HUES64 (cell line): ENCODE data around the gene RPS6KA6. TPM values are rescaled to one million over a fixed set of nuclear protein-coding genes. Genes with fewer than 3 reads are reported as not detected.

Source experiments
- H3K27ac ChIP-seq: 2 replicates; pipeline ENCODE4 v1.7.0; 2013; ENCODE audit warnings: low read depth, low read length, inconsistent platforms
- H3K27me3 ChIP-seq: 2 replicates; pipeline ENCODE4 v1.6.1; 2013; ENCODE audit warnings: mild to moderate bottlenecking, low read length; ENCODE audit not compliant: insufficient read depth
- H3K36me3 ChIP-seq: 2 replicates; pipeline ENCODE4 v1.6.1; 2013; ENCODE audit warnings: mild to moderate bottlenecking, low read length; ENCODE audit not compliant: insufficient read depth
- H3K4me1 ChIP-seq: 2 replicates; pipeline ENCODE4 v1.6.1; 2013; ENCODE audit warnings: mild to moderate bottlenecking, low read length, moderate library complexity; ENCODE audit not compliant: insufficient read depth
- H3K4me3 ChIP-seq: 2 replicates; pipeline ENCODE4 v1.5.1; 2013; ENCODE audit warnings: mild to moderate bottlenecking, low read length, moderate library complexity
- H3K9ac ChIP-seq: 2 replicates; pipeline ENCODE4 v1.6.1; 2013; ENCODE audit warnings: mild to moderate bottlenecking, low read depth, low read length
- H3K9me3 ChIP-seq: 2 replicates; pipeline ENCODE4 v1.6.1; 2013; ENCODE audit warnings: low read depth, low read length; ENCODE audit not compliant: insufficient read depth
- WGBS: fragments of 150-250, 120-280 bp; methylation state at CpG from one replicate; pipeline ENCODE4 v1.1.7; 2013; ENCODE audit warnings: missing lambda C conversion rate; 5-methylcytosine and 5-hydroxymethylcytosine counted together
- polyA plus RNA-seq, 2 experiments: library from polyadenylated mRNA; stranded (reverse); fragments of 50-300 nt; gene quantifications; one replicate each; pipeline ENCODE4 v1.2.3, GENCODE V29; 2013

Gene RPS6KA6
- 5.2 TPM for polyA plus RNA-seq (2013, experiment 1 of 2)
- 5.8 TPM for polyA plus RNA-seq (2013, experiment 2 of 2)

DNA sequence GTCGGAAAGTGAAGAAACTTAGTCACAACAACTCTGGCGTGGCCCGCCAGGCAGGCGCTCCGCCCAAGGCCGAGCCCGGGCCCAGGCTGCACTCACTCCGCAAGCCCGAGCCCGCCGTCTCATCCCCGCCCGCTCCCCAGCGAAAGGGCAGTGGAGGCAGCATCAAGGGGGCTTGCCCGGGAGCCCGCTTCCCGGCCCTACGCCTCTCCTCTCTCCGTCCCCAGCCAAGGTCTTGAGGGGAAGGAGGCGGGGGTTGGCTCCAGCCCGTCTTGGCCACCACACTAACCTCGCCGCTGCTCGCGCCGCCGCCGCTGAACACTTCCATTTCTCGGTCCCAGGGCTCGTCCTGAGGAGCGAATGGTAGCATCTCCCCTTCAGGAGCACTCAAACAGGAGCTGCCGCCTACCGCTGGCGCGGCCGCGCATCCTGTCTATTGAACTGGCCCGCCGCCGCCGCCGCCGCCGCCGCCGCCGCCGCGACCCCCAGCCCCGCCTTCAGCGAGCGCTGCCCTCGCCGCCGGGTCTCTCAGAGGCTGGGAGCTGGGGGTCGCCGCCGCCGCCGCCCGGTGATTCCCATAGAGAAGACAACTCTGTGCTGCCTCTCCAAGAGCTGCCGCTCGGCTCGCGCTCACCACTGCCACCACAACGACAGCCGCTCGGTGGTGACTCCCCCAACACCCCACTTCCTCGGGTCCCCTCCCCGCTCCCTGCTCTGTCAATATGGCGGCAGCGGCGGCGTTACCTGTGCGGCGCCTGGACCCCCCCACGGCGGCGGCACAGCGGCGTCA lies at the start of gene RPS6KA6:
TSS of gene RPS6KA6 (minus strand) at position 667 of the 787 bp plus-strand sequence. CDS start at position 367, 300 bp downstream.
- Histone ChIP-seq H3K27me3 (no peaks in the 10 kb centered on the region), H3K9me3 (no peaks in the 10 kb centered on the region), H3K27ac (no peak within 1 kb of the TSS), H3K4me3 (peak within 1 kb of the TSS; percentile 89), H3K4me1 (no peaks in the 10 kb centered on the region), H3K9ac (peak within 1 kb of the TSS; percentile 52), H3K36me3 (no peaks in the 10 kb centered on the region)
- WGBS = under 1% methylated on average over 77 of the region's 81 CpGs

GRCh38 chrX:84224741-84225140 lies 36.7 kb upstream of the RPS6KA6 start:
- no peak overlapping the region for H3K27ac ChIP-seq
- H3K4me1 ChIP-seq = no peaks in the 10 kb centered on the region; the same call in 1 of the 2 replicates
- no peaks in the 10 kb centered on the region for H3K36me3 ChIP-seq
- H3K4me3 ChIP-seq = no peak overlapping the region
- no peaks in the 10 kb centered on the region for H3K27me3 ChIP-seq
- 100% methylated on average over 1 of the region's 3 CpGs for WGBS
- no peak overlapping the region for H3K9ac ChIP-seq
- no peaks in the 10 kb centered on the region for H3K9me3 ChIP-seq

DNA sequence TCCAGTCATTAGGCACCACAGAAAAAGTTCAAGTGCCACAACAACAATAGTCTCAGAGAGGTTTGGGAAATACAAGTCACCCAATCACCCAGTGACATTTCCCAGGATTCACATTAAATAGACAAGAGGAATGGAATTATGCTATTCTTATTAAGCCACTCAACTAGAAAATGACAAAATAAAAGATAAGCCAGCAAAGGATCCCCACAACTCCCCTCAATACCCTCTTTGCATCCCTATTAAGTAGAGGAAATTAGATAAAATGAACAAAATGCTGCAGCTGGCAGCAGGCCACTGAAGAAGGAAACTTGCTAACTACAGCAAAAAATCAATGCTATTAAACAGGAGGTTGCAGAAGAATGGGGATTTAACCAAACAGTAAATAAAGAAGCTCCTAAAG lies 35.3 kb upstream of the RPS6KA6 start:
- no peaks in the 10 kb centered on the region for H3K36me3 ChIP-seq
- no peak overlapping the region for H3K4me3 ChIP-seq
- no peak overlapping the region for H3K27ac ChIP-seq
- H3K9ac ChIP-seq = no peak overlapping the region
- no peaks in the 10 kb centered on the region for H3K9me3 ChIP-seq
- no peaks in the 10 kb centered on the region; the same call in 1 of the 2 replicates for H3K4me1 ChIP-seq
- H3K27me3 ChIP-seq = no peaks in the 10 kb centered on the region

DNA sequence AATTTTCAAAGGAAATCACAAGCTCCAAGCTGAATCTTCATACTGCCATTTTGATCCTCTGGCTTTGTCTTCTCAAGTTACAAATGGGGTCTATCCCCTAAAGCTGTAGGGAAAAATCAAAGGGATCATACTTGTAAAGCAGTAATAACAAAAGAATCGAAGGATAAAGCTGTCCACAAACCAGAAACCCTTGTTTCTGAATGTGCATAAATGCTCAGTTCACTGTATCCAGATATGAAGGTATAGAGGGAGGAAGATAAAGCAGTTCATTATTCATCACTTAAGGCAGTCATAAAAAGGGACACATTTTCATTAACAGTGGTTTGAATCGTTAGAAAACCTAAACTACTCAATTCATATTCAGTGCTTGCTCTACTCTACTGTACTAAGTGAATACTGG lies 33.2 kb upstream of the RPS6KA6 start:
- Histone ChIP-seq H3K27ac (no peak overlapping the region), H3K9ac (no peak overlapping the region), H3K4me3 (no peak overlapping the region), H3K27me3 (no peaks in the 10 kb centered on the region), H3K36me3 (no peaks in the 10 kb centered on the region), H3K4me1 (peaks cover 5% of the 10 kb centered on the region; the same call in 1 of the 2 replicates), H3K9me3 (no peaks in the 10 kb centered on the region)
- no CpG with 5 or more reads among the region's 2 CpGs for WGBS

GRCh38 chrX:84219551-84219950 lies 31.6 kb upstream of the RPS6KA6 start:
- 94% methylated on average over 1 of the region's 1 CpG for WGBS
- no peaks in the 10 kb centered on the region for H3K9me3 ChIP-seq
- no peak overlapping the region for H3K4me3 ChIP-seq
- no peaks in the 10 kb centered on the region for H3K27me3 ChIP-seq
- H3K9ac ChIP-seq = no peak overlapping the region
- H3K4me1 ChIP-seq = peaks cover 5% of the 10 kb centered on the region; the same call in 1 of the 2 replicates
- H3K27ac ChIP-seq = no peak overlapping the region
- H3K36me3 ChIP-seq = no peaks in the 10 kb centered on the region

GRCh38 chrX:84218726-84219125 lies 30.7 kb upstream of the RPS6KA6 start:
- Histone ChIP-seq H3K4me3 (no peak overlapping the region), H3K9me3 (no peaks in the 10 kb centered on the region), H3K27me3 (no peaks in the 10 kb centered on the region), H3K36me3 (no peaks in the 10 kb centered on the region), H3K4me1 (peaks cover 5% of the 10 kb centered on the region; the same call in 1 of the 2 replicates), H3K9ac (no peak overlapping the region), H3K27ac (no peak overlapping the region)
- WGBS = no CpG with 5 or more reads among the region's 1 CpG

DNA sequence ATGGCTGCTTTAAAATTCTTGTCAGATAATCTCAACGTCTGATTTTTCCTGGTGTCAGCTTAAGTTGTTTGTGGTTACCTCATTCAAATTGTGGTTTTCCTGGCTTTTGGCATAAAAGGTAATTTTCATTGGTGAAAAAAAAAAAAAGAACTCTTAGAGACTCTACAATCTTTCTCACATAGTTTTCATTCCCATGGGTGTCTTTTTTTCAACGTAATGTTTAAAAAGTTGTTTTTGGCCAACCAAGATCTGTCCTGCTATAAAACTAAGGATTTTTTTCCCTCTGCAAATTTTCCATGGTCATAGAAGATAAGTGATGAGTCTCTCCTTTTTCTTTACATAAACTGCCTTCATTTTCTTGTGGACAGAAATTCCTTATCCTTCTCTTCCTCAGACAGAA lies 28.9 kb upstream of the RPS6KA6 start:
- Histone ChIP-seq H3K9me3 (no peaks in the 10 kb centered on the region), H3K27ac (no peak overlapping the region; the same call in 1 of the 2 replicates), H3K4me3 (no peak overlapping the region), H3K4me1 (peaks cover 5% of the 10 kb centered on the region; the same call in 1 of the 2 replicates), H3K36me3 (no peaks in the 10 kb centered on the region), H3K9ac (no peak overlapping the region), H3K27me3 (no peaks in the 10 kb centered on the region)
- WGBS = 81% methylated on average over 1 of the region's 2 CpGs

- no peak overlapping the region for H3K27ac ChIP-seq
- H3K27me3 ChIP-seq = no peaks in the 10 kb centered on the region
- H3K4me3 ChIP-seq = no peak overlapping the region
- H3K9me3 ChIP-seq = no peaks in the 10 kb centered on the region
- H3K9ac ChIP-seq = no peak overlapping the region
- peaks cover 5% of the 10 kb centered on the region; the same call in 1 of the 2 replicates for H3K4me1 ChIP-seq
- WGBS = 92% methylated on average over 4 of the region's 5 CpGs
- no peaks in the 10 kb centered on the region for H3K36me3 ChIP-seq
These were observed 28.4 kb upstream of the RPS6KA6 start for GRCh38 chrX:84216406-84216805.

DNA sequence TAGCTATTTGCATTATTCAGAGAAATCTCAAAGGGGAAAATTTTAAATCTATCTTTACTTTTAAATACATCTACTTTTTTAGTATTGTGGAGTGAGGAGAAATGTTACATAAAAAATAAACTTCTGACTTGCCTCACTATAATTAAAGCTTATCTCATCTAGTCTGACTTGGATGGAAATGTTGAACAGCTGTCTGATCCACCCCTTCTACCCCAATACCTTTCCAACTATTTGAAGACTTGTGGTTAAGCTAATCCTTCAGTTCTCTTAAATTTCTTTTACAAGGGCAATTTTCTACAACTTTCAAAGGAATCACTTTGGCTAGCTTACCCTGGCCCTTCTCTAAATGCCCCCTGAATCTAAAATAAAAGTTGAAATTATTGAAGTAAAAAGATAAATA lies 17.3 kb upstream of the RPS6KA6 start:
- Histone ChIP-seq H3K27me3 (no peaks in the 10 kb centered on the region), H3K9me3 (no peaks in the 10 kb centered on the region), H3K4me3 (no peak overlapping the region), H3K4me1 (no peaks in the 10 kb centered on the region), H3K9ac (no peak overlapping the region), H3K36me3 (no peaks in the 10 kb centered on the region), H3K27ac (no peak overlapping the region)

DNA sequence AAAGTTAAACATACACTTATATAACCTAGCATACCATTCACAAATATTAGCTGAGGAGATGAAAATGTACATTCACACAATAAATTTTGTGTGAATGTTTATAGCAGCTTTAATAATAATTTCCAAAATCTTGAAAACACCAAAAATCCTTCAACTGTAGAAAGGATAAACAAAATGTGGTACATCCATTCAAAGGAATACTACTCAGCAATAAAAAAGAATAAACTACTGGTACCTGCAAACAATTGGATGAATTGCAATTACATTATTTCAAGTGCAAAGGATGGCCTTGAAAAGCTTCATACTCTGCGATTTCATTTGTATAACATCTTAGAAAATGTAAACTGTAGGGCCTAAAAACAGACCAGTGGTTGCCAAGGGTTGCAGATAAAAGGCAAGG lies 11.7 kb upstream of the RPS6KA6 start:
- Histone ChIP-seq H3K27ac (no peak overlapping the region), H3K9me3 (0 out of 2 replicates have a peak, but pooled peaks cover 2% of the 10 kb centered on the region), H3K4me1 (no peaks in the 10 kb centered on the region), H3K4me3 (no peak overlapping the region), H3K9ac (no peak overlapping the region), H3K27me3 (no peaks in the 10 kb centered on the region), H3K36me3 (no peaks in the 10 kb centered on the region)
- 78% methylated on average over 1 of the region's 1 CpG for WGBS

- 0 out of 2 replicates have a peak, but pooled peaks cover 2% of the 10 kb centered on the region for H3K9me3 ChIP-seq
- H3K9ac ChIP-seq = no peak overlapping the region
- H3K4me3 ChIP-seq = no peak overlapping the region
- no peaks in the 10 kb centered on the region for H3K36me3 ChIP-seq
- WGBS = no CpG with 5 or more reads among the region's 1 CpG
- no peaks in the 10 kb centered on the region for H3K4me1 ChIP-seq
- H3K27me3 ChIP-seq = no peaks in the 10 kb centered on the region
- no peak overlapping the region for H3K27ac ChIP-seq
These were observed 9.6 kb upstream of the RPS6KA6 start for GRCh38 chrX:84197550-84197949.
